Measurements from ENCODE around the gene RERG.

DNA sequence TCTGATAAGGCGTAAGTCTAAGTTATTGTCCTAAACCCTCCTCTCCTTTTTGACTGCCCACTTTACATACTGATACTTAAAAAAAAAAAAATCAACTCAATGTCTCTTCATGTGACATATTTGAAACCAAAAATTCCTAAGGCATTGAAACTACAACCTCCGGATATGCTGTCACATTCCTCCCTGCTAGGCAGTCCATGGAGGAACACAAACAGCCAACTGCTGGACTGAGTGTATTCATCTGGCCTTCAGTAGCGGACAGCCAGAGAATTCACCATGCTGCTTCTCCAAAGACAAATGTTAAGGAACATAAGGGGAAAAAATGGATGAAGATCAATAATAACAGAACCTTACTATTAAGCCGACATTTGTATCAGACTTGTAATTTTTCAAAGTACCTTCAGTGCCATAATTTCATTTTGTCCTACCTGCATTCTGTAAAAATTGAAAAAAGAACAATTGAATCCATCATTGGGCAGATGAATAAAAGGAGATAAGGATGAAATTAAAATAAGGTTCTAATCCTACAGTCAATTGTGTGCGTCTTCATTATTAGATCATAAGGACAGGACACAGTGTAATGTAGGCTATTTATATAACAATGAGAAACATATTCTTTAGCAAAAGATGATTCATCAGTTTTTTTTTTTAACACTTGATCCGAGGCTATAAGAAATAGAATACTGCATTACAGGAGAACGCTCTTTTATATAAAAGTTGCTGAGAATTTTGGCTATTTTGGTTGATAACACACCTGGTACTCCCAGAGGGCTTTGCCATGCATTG is 12.2 kb downstream of the RERG start:
- TF ChIP-seq, protein P1, sequence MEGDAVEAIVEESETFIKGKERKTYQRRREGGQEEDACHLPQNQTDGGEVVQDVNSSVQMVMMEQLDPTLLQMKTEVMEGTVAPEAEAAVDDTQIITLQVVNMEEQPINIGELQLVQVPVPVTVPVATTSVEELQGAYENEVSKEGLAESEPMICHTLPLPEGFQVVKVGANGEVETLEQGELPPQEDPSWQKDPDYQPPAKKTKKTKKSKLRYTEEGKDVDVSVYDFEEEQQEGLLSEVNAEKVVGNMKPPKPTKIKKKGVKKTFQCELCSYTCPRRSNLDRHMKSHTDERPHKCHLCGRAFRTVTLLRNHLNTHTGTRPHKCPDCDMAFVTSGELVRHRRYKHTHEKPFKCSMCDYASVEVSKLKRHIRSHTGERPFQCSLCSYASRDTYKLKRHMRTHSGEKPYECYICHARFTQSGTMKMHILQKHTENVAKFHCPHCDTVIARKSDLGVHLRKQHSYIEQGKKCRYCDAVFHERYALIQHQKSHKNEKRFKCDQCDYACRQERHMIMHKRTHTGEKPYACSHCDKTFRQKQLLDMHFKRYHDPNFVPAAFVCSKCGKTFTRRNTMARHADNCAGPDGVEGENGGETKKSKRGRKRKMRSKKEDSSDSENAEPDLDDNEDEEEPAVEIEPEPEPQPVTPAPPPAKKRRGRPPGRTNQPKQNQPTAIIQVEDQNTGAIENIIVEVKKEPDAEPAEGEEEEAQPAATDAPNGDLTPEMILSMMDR (conservative IDR thresholded peaks at IDR 0.05; ENCODE audit: low read depth, low read length) = no peak
- TF ChIP-seq POLR2A (IDR thresholded peaks at IDR 0.05; ENCODE audit: low read depth, low read length) (no peak), CEBPB (IDR thresholded peaks at IDR 0.05; ENCODE audit: low read depth, low read length) (no peak), NFE2L2 (IDR thresholded peaks at IDR 0.05; ENCODE audit: low read depth, low read length) (no peak), RFX5 (IDR thresholded peaks at IDR 0.05; ENCODE audit: low read depth, low read length) (no peak), MAFK (IDR thresholded peaks at IDR 0.05; ENCODE audit: low read depth, low read length) (no peak), BHLHE40 (IDR thresholded peaks at IDR 0.05; ENCODE audit: low read depth, low read length) (no peak), MAZ (IDR thresholded peaks at IDR 0.05; ENCODE audit: borderline replicate concordance, low read depth, low read length) (no peak)
- TF ChIP-seq, protein P2, sequence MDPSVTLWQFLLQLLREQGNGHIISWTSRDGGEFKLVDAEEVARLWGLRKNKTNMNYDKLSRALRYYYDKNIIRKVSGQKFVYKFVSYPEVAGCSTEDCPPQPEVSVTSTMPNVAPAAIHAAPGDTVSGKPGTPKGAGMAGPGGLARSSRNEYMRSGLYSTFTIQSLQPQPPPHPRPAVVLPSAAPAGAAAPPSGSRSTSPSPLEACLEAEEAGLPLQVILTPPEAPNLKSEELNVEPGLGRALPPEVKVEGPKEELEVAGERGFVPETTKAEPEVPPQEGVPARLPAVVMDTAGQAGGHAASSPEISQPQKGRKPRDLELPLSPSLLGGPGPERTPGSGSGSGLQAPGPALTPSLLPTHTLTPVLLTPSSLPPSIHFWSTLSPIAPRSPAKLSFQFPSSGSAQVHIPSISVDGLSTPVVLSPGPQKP (IDR thresholded peaks at IDR 0.05; ENCODE audit: borderline replicate concordance, low read depth, low read length) = no peak
- TF ChIP-seq, protein P3, sequence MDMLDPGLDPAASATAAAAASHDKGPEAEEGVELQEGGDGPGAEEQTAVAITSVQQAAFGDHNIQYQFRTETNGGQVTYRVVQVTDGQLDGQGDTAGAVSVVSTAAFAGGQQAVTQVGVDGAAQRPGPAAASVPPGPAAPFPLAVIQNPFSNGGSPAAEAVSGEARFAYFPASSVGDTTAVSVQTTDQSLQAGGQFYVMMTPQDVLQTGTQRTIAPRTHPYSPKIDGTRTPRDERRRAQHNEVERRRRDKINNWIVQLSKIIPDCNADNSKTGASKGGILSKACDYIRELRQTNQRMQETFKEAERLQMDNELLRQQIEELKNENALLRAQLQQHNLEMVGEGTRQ (IDR thresholded peaks at IDR 0.05; ENCODE audit: low read depth, low read length) = no peak

All from IMR-90 (cell line).